LHCN-M2 (cell line): ENCODE measurements around the gene FOXP1. TPM values are rescaled to one million over a fixed set of nuclear protein-coding genes. Genes with fewer than 3 reads are reported as not detected.

Source experiments
- DNase-seq: peaks from one replicate; pipeline ENCODE4 v3.0.0-alpha.2; 2012; ENCODE audit warnings: low read depth
- total RNA-seq: library from RNA; depleted of rRNA; stranded (reverse); fragments of >200 nt; gene quantifications from 2 replicates; pipeline ENCODE4 v1.2.3, GENCODE V29; 2014

Gene FOXP1
- total RNA-seq, 1 experiment from 2014 or later, result 18.2 TPM

GRCh38 chr3:71432044-71432975, 151.2 kb downstream of the FOXP1 start:
- no peak for DNase-seq

GRCh38 chr3:71430941-71431552, 152.5 kb downstream of the FOXP1 start:
- DNase-seq, result no peak

- no peak for DNase-seq
Measured at GRCh38 chr3:71429597-71429988, 153.9 kb downstream of the FOXP1 start.

GRCh38 chr3:71428841-71429596, 154.5 kb downstream of the FOXP1 start:
- DNase-seq, result no peak

- peak; percentile 50 for DNase-seq
Measured at GRCh38 chr3:71425491-71426071, 157.9 kb downstream of the FOXP1 start.

- DNase-seq, result no peak
Measured at GRCh38 chr3:71423151-71423906, 160.2 kb downstream of the FOXP1 start.

GRCh38 chr3:71421820-71422566, 161.5 kb downstream of the FOXP1 start:
- DNase-seq, result no peak

GRCh38 chr3:71421475-71421819, 162.1 kb downstream of the FOXP1 start:
- no peak for DNase-seq

- no peak for DNase-seq
Measured at GRCh38 chr3:71419369-71419768, 164.2 kb downstream of the FOXP1 start.

- DNase-seq, result no peak
Measured at GRCh38 chr3:71417791-71418190, 165.7 kb downstream of the FOXP1 start.

GRCh38 chr3:71416876-71417275, 166.7 kb downstream of the FOXP1 start:
- no peak for DNase-seq

GRCh38 chr3:71415681-71416122, 167.8 kb downstream of the FOXP1 start:
- DNase-seq, result no peak

GRCh38 chr3:71414189-71414927, 169.2 kb downstream of the FOXP1 start:
- no peak for DNase-seq

- DNase-seq, result no peak
Measured at GRCh38 chr3:71413572-71413971, 170.0 kb downstream of the FOXP1 start.

GRCh38 chr3:71409352-71409751, 174.2 kb downstream of the FOXP1 start:
- no peak for DNase-seq

- no peak for DNase-seq
Measured at GRCh38 chr3:71408903-71409302, 174.6 kb downstream of the FOXP1 start.

- DNase-seq, result no peak
Measured at GRCh38 chr3:71407823-71408222, 175.7 kb downstream of the FOXP1 start.

- DNase-seq, result no peak
Measured at GRCh38 chr3:71406972-71407810, 176.3 kb downstream of the FOXP1 start.

GRCh38 chr3:71402911-71403310, 180.6 kb downstream of the FOXP1 start:
- DNase-seq, result no peak
